HEK293 (cell line): ENCODE results near the gene NDUFS8.

Experiments
- CTCF ChIP-seq: fragments of 450-650 bp; formaldehyde crosslinking; IDR thresholded peaks from 2 replicates; pipeline ENCODE4 v1.5.1; 2016; ENCODE audit warnings: missing biosample characterization, missing genetic modification characterization
- HIC1 ChIP-seq: fragments of 450-650 bp; formaldehyde crosslinking; IDR thresholded peaks from 2 replicates; pipeline ENCODE4 v1.5.1; 2016; ENCODE audit warnings: missing biosample characterization, missing genetic modification characterization
- ZNF501 ChIP-seq: fragments of 450-650 bp; formaldehyde crosslinking; IDR thresholded peaks from 2 replicates; pipeline ENCODE4 v1.5.1; 2016; ENCODE audit warnings: missing biosample characterization, missing genetic modification characterization

GRCh38 chr11:68044898-68045351 is 14.4 kb downstream of the NDUFS8 start:
- TF ChIP-seq HIC1 (tag by site-specific recombination) (no peak), ZNF501 (tag by site-specific recombination) (no peak), CTCF (tag by site-specific recombination) (no peak)
